ENCODE measurements around the gene SWI5. TPM values are rescaled to one million over a fixed set of nuclear protein-coding genes. Genes with fewer than 3 reads are reported as not detected.

SWI5 gene
- total and polyA plus RNA-seq, 3 donors from 2014 or later, result 69.3 to 164 (median 131) TPM

- no peaks in the 10 kb centered on the region for H3K9me3 ChIP-seq
- no peaks in the 10 kb centered on the region for H3K27me3 ChIP-seq
- no peak overlapping the region for H3K27ac ChIP-seq
- intact Hi-C loops (cut with DNase I; ENCODE audit: low total_unique reads), result no loop called here
- TF ChIP-seq CTCF (IDR thresholded peaks at IDR 0.05) (no peak), POLR2A (IDR thresholded peaks at IDR 0.05) (no peak)
- DNase-seq, result no peak
- no peaks in the 10 kb centered on the region for H3K36me3 ChIP-seq (ENCODE audit: low read depth, missing control alignments)
- H3K4me1 ChIP-seq, result no peaks in the 10 kb centered on the region
- no peak overlapping the region for H3K4me3 ChIP-seq
- 81 to 82% methylated on average over 3 of the region's 3 CpGs for WGBS, 2 donors
Measured at GRCh38 chr9:128251732-128252100, 24.4 kb upstream of the SWI5 start.

GRCh38 chr9:128252317-128253139, 23.5 kb upstream of the SWI5 start:
- 82 to 90% methylated on average over 7 to 25 of the region's 25 CpGs for WGBS, 2 donors
- Histone ChIP-seq H3K4me1 (no peaks in the 10 kb centered on the region), H3K9me3 (no peaks in the 10 kb centered on the region), H3K27ac (no peak overlapping the region), H3K27me3 (no peaks in the 10 kb centered on the region), H3K36me3 (ENCODE audit: low read depth, missing control alignments) (no peaks in the 10 kb centered on the region), H3K4me3 (no peak overlapping the region)
- TF ChIP-seq POLR2A (IDR thresholded peaks at IDR 0.05) (no peak), CTCF (IDR thresholded peaks at IDR 0.05) (no peak)
- intact Hi-C loops (cut with DNase I; ENCODE audit: low total_unique reads), result no loop called here
- DNase-seq, result no peak

GRCh38 chr9:128253140-128253990, 22.7 kb upstream of the SWI5 start:
- Histone ChIP-seq H3K4me3 (no peak overlapping the region), H3K9me3 (no peaks in the 10 kb centered on the region), H3K27ac (no peak overlapping the region), H3K4me1 (no peaks in the 10 kb centered on the region), H3K36me3 (ENCODE audit: low read depth, missing control alignments) (no peaks in the 10 kb centered on the region), H3K27me3 (no peaks in the 10 kb centered on the region)
- TF ChIP-seq POLR2A (IDR thresholded peaks at IDR 0.05) (no peak), CTCF (IDR thresholded peaks at IDR 0.05) (no peak)
- 88 to 92% methylated on average over 24 to 31 of the region's 31 CpGs for WGBS, 2 donors
- intact Hi-C loops (cut with DNase I; ENCODE audit: low total_unique reads), result no loop called here
- DNase-seq, result no peak

GRCh38 chr9:128253991-128254346, 22.1 kb upstream of the SWI5 start:
- intact Hi-C loops (cut with DNase I; ENCODE audit: low total_unique reads), result no loop called here
- 91 to 92% methylated on average over 6 to 7 of the region's 7 CpGs for WGBS, 2 donors
- Histone ChIP-seq H3K4me3 (no peak overlapping the region), H3K36me3 (ENCODE audit: low read depth, missing control alignments) (no peaks in the 10 kb centered on the region), H3K9me3 (no peaks in the 10 kb centered on the region), H3K27ac (no peak overlapping the region), H3K4me1 (no peaks in the 10 kb centered on the region), H3K27me3 (no peaks in the 10 kb centered on the region)
- TF ChIP-seq POLR2A (IDR thresholded peaks at IDR 0.05), result no peak
- TF ChIP-seq CTCF (IDR thresholded peaks at IDR 0.05), result no peak
- DNase-seq, result no peak
